H1 (cell line): Measurements from ENCODE around the gene PIEZO1. TPM values are rescaled to one million over a fixed set of nuclear protein-coding genes. Genes with fewer than 3 reads are reported as not detected.

Experiments
- ATF2 ChIP-seq: IDR thresholded peaks from 2 replicates; pipeline ENCODE4 v1.6.1; 2012; ENCODE audit warnings: low read length, inconsistent platforms
- CREB1 ChIP-seq: IDR thresholded peaks from 2 replicates; pipeline ENCODE4 v1.6.1; 2012; ENCODE audit warnings: inconsistent platforms
- POU5F1 ChIP-seq: IDR thresholded peaks from 2 replicates; pipeline ENCODE4 v1.6.1; 2011; ENCODE audit warnings: low read depth, mild to moderate bottlenecking, low read length, moderate library complexity
- polyA plus RNA-seq, 7 experiments: library from polyadenylated mRNA; depleted of rRNA in 3 of 7; stranded (reverse) in 5 of 7; unstranded in 2 of 7; fragments of >200 nt in 5 of 7; fragments of 200-250 nt in 2 of 7; gene quantifications; 1 replicate in 5 of 7; 2 replicates in 1 of 7; 4 replicates in 1 of 7; pipeline versions ENCODE4 v1.2.1 to v1.2.3, GENCODE V29; 2011 to 2013; ENCODE audit warnings: missing spikeins in 2 of 7, mixed read lengths in 2 of 7
- total RNA-seq: library from RNA; stranded (reverse); fragmentation: NEBNext Ultra II Directional; extraction: Animal tissue kit (Norgen Biotek cat#: 25700); gene quantifications from 2 replicates; pipeline ENCODE4 v1.2.1, GENCODE V29; 2021

Gene PIEZO1
- total and polyA plus RNA-seq, 2 of the 8 experiments (the other 6 are each of a cell fraction or from before 2014, with no cell fraction given): 42.3 to 67.5 TPM

GRCh38 chr16:88827727-88828126, 42.7 kb upstream of the PIEZO1 start (continued):
- TF ChIP-seq ATF2 (no peak), CREB1 (no peak), POU5F1 (no peak)
